Epidermal melanocyte (primary cell): ENCODE results near the gene ANKRD63.

Experiments
- DNase-seq: peaks from one replicate; pipeline ENCODE4 v3.0.0; 2011; ENCODE audit warnings: low spot score; ENCODE audit not compliant: insufficient read length

The ANKRD63 gene

DNA sequence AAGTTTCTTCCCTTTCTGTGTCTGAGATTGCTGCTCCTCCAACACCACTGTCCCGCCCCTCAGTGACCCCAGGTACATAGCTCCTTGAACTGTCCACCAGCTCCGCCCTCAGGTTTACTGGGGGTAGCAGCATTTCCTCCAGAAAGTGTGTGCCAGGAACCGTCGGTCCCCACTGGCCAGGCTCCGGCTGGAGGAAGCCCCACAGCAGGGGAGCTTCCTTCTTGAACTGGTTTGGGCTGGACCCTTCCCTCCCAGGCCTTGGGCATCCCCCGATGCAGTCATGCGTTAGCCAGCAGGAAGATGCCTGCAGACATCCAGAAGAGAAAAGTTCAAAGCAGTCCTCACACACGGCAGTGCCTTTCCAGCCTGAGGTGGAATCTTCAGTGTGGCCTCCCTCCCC lies 24.3 kb downstream of the ANKRD63 start:
- no peak for DNase-seq

DNA sequence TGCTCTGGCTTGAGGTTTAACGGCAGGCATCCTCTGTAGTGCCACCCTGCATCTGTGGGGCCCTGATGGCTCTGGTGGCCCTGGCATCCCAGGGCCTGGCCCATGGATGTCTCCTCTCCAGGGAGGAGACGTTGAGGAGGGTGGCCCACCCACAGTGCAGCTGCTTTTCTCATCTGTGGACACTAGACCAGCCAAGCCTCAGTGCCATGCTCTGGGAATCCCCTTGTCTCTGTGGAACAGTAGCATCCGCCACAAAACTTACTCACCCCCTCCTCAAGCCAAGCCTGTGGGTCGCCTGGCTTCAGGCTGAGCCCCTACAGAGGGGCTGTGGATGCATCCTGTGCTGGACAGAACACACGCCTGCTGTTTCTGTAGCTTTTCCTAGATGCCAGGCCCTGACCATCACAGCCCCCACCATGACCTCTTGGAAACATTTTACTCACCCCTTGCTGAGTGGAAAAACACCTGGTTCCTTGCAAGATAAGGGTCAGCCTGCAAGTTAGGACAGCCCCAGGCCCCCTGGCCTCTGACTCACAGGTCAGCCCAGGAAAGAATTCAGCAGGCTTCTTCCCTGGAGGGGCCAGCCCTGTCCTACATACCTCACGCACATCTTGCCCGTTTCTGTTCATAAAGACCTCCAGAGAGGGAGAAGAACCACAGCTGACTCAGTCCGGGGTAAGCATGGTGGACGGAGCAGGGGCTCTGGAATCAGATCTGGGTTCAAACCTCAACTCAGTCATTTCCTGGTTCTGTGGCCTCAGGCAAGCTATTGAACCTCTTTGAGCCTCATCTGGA lies 25.0 kb downstream of the ANKRD63 start:
- DNase-seq: no peak

DNA sequence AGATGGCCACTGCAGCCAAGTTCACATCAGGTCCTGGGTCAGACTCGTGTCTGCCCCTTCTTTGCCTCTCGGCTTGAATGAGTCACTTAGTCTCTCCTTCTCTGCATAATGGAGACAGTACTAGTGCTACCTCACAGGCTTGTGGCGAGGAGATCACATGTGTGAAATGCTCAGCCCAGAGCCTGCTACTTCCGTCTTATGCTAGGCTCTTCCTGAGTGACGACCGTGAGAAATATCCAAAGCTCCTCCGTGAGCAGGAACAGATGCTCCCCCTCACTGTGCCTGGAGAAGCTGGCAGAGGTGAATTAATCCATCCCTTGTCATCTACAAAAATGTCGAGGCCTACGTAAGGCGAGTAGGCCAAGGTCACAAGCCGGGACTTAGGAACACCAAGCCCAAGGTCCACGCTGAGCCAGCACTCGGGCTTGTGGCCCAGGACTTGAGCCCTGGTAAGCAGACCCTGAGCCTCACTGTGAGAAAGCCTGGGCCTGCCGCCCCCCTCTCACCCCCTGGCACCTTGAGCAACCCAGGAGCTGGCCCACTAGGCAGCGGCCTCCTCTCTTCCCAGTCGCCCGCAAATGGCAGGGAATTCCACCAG lies 26.1 kb downstream of the ANKRD63 start:
- DNase-seq: no peak

DNA sequence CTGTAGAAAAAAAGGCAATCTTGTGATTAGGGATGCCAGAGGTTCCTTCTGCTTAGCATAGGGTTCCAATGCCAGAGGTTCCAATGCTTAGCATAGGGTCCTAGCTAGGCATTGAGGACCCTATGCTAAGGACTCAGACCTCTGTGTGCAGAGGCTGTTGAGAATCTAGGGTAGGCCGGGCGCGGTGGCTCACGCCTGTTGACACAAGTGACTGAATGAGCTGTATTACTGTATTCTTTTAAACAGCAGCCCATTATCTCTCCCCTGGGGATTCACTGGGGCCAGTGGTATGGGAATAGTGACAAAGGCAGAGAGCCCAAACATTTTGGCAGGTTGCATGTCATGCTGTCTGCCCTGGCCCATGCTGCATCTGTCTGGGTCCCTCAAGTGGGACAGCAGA lies 27.8 kb downstream of the ANKRD63 start:
- no peak for DNase-seq

- no peak for DNase-seq
Measured at GRCh38 chr15:40254452-40254851, 28.4 kb downstream of the ANKRD63 start.

- no peak for DNase-seq
Measured at GRCh38 chr15:40253167-40253790, 29.6 kb downstream of the ANKRD63 start.

DNA sequence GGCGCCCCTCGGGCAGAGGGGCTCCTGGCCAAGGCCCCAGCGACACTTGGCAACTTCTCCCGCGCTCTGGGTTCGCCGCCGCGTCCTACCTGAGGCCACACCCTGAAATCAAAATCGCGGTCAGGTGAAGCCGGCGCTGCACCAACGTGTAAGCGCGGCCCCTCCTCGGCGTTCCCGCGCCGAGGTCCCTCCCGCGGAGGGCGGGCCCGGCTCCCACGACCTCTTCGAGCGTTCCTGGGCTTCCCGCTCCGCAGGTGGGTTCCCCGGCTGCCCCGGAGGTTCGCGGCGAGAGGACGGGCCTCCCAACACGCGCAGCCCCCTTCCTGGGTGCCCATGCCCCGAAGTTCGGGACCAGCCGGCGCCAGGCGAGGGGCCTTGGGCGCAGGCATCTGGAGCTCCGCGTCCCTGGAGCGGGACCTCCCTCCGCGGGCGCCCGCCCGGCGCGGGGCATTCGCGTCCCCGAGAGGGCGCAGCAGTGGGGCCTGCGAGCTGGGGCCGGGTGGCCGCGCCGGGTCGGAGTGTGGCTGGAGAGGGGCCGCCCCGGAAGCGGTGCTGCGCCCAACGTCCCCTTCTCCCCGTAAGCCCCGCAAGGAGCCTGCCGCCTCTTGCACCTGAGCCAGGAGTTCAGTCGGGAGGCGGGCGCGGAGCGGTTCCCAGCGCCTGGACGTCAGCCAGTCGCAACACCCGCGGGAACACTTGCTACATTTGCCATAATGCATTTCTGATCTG lies 30.3 kb downstream of the ANKRD63 start:
- DNase-seq: no peak

DNA sequence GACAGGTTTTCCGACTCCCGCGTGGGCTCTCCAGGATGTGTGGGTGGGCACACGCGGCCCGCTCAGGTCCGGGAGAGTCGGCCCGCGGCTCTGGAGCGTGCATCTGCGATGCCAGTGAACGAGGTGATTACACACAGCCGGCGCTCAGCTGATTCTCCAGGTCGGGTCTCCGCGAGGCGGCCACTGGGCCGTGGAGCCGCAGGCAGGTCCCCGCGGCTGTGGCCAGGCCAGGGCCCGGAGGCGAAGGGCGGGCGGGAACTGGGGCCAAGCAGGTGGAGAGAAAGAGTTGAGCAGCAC lies 30.8 kb downstream of the ANKRD63 start:
- DNase-seq: no peak

GRCh38 chr15:40251486-40252140 lies 31.3 kb downstream of the ANKRD63 start:
- DNase-seq: no peak

GRCh38 chr15:40250771-40251483 lies 31.9 kb downstream of the ANKRD63 start:
- no peak for DNase-seq

GRCh38 chr15:40250304-40250656 lies 32.6 kb downstream of the ANKRD63 start:
- no peak for DNase-seq

- DNase-seq: no peak
Measured at GRCh38 chr15:40249477-40250303, 33.2 kb downstream of the ANKRD63 start.

DNA sequence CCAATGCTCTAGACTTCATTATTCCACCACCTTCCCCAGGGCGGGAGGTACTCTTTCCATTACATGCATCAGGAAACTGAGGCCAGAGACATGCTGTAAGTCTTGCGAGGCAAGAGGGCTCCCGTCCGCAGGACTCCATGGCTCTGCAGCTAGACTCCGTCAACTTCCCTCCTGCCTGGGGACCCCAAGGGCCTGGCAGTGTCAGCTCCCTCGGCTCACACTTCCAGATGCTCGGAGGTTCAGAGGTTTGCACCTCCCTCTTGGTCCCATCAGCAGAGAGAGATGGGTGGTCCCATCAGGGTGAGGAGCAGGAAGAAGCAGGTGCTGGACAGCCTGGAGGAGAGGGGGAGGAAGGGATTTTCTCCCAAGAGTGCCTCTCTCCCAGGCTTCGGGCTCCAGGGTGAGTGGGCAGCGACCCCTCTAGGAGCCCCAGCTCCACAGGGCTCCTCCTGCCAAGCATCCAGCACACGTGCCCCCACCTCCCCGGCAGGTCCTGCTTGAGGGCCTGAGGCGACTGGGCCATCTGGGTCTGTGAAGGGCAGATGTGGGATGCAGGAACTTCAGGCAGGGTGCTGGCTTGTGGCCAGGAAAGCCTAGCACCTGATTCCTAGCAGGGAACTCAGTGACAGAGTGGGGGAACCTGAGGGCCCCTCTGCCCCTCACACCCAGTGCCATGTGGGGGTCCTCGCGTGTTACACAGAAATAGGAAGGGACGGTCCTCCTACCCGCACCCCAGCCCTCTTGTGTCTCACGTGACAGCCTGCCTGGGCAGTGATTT lies 34.7 kb downstream of the ANKRD63 start:
- DNase-seq: no peak

DNA sequence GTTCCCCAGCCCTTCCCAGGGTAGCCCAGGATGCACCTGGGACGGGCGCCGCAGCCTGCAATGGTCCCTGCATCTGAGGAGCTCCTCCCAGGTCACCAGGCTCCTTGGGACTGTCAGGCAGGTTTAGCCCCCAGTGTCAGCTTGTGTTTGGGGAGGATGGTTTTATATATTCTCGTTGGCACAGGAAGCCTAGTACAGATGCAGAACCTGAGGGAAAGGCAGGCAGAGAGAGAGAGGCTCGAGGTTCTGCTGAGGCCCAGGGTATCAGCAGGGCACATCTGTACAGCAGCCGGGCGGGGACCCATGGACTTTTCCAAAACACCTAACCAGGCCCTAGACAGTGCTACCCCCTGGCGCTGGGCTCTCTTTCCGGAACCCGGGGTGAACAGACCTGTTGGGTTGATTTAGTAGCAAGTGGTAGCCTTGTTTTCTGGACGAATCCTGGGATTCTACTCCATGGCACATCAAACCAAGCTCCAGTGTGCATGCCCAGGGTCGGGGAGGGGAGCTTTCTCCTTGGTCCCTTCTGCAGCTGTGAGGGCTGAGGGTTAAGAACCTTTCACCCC lies 35.4 kb downstream of the ANKRD63 start:
- no peak for DNase-seq

GRCh38 chr15:40246496-40247280 lies 36.2 kb downstream of the ANKRD63 start:
- DNase-seq: no peak

DNA sequence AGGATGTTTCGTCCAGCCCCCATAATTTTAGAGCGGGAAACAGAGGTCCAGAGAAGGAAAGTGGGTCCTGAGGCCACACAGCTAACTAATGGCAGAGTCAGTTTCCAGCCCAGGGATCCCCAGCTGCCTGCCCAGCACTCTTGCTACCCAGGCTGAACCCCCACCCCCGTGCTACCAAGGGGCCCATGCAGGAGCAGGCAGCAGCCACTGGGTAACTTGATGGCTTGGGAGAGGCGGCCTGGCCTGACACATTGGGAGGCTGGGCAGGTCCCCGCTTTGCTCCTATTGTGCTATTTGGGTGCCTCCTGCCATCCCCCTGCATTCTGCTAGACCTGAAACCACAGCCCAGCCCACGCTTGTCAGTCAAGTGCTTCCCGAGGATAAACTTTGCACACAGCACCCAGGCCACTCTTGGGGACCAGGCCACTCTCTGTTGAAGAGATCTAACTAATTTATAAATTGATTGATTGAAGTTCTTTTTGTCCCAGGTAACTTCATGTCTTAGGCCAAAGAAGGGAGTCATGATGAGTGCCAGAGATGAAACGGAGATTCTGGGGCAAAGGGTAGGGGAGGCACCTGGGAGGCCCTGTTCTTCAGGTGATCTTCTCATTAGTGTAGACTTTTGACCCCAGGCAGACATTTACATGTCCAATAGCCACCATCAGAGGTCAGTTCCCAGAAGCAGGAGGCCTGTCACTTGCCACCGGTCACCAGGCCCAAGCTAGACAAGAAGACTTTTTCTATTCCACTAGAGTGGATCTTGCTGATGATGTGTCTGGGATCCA lies 37.0 kb downstream of the ANKRD63 start:
- DNase-seq: no peak

- DNase-seq: no peak
Measured at GRCh38 chr15:40244961-40245523, 37.8 kb downstream of the ANKRD63 start.
